H1 (cell line): ENCODE data around the gene EEIG1. TPM values are rescaled to one million over a fixed set of nuclear protein-coding genes. Genes with fewer than 3 reads are reported as not detected.

ENCODE experiments used
- CTCF ChIA-PET: fragments of 300-600 bp; sonication (Branson Sonifier 250); formaldehyde crosslinking; loops from one replicate; lab custom pipeline; 2021; ENCODE audit not compliant: partially characterized antibody; lab: Charles Lee
- POLR2A ChIA-PET: fragments of 300-600 bp; sonication (Branson Sonifier 250); formaldehyde crosslinking; loops from one replicate; lab custom pipeline; 2021; ENCODE audit warnings: inconsistent platforms; ENCODE audit not compliant: partially characterized antibody; lab: Charles Lee
- DNase-seq, 2 experiments: peaks; one replicate each; pipeline versions ENCODE4 v3.0.0 to v3.0.0-alpha.2; 2010 to 2022; ENCODE audit warnings: low spot score in 2 of 2, low read depth in 1 of 2, mixed read lengths in 1 of 2
- FAIRE-seq: peaks from 2 replicates; lab custom pipeline; 2011; peaks lifted over from hg19 to GRCh38; lab: Jason Lieb, UNC
- H2AFZ ChIP-seq: 2 replicates; pipeline ENCODE4 v1.8.1; 2012; ENCODE audit warnings: low read length, inconsistent platforms
- H2AK5ac ChIP-seq: 2 replicates; pipeline ENCODE4 v1.6.1; 2013; ENCODE audit warnings: low read depth, low read length
- H2BK120ac ChIP-seq: replicated peaks from 2 replicates; pipeline ENCODE3; 2013; ENCODE audit warnings: low read depth, low read length, inconsistent platforms
- H2BK12ac ChIP-seq: 2 replicates; pipeline ENCODE4 v1.6.1; 2013; ENCODE audit warnings: low read depth, low read length
- H2BK15ac ChIP-seq: 2 replicates; pipeline ENCODE4 v1.6.1; 2013; ENCODE audit warnings: low read length
- H2BK20ac ChIP-seq: 2 replicates; pipeline ENCODE4 v1.6.1; 2013; ENCODE audit warnings: low read length
- H2BK5ac ChIP-seq: 2 replicates; pipeline ENCODE4 v1.6.1; 2013; ENCODE audit warnings: low read depth, low read length
- H3K14ac ChIP-seq: 2 replicates; pipeline ENCODE4 v1.6.1; 2013; ENCODE audit warnings: inconsistent platforms; ENCODE audit not compliant: insufficient read length
- H3K18ac ChIP-seq: 2 replicates; pipeline ENCODE4 v1.6.1; 2013; ENCODE audit warnings: low read length; ENCODE audit errors: extremely low read depth
- H3K23ac ChIP-seq: 2 replicates; pipeline ENCODE4 v1.6.1; 2013; ENCODE audit warnings: inconsistent platforms; ENCODE audit not compliant: insufficient read length
- H3K23me2 ChIP-seq: 2 replicates; pipeline ENCODE4 v1.6.1; 2013; ENCODE audit warnings: low read depth, low read length
- H3K27ac ChIP-seq: 2 replicates; pipeline ENCODE4 v1.6.1; 2011; ENCODE audit warnings: low read depth, low read length, inconsistent platforms
- H3K27me3 ChIP-seq, 4 experiments: replicated peaks in 1 of 4; 1 replicate in 1 of 4; 2 replicates in 3 of 4; pipeline versions ENCODE4 v1.6.1 to v1.8.1; 2011 to 2013; ENCODE audit warnings: low read length in 3 of 4, mild to moderate bottlenecking in 3 of 4, inconsistent platforms in 2 of 4, mixed read lengths in 2 of 4, moderate library complexity in 1 of 4; ENCODE audit not compliant: control insufficient read depth in 3 of 4, insufficient read depth in 3 of 4; ENCODE audit errors: extremely low read depth in 1 of 4
- H3K36me3 ChIP-seq, 4 experiments: 2 replicates each; pipeline versions ENCODE4 v1.6.1 to v1.8.1; 2011 to 2013; ENCODE audit warnings: mild to moderate bottlenecking in 4 of 4, low read length in 3 of 4, moderate library complexity in 2 of 4, control low read depth in 1 of 4, inconsistent platforms in 1 of 4; ENCODE audit not compliant: insufficient read depth in 4 of 4, control insufficient read depth in 2 of 4
- H3K4ac ChIP-seq: replicated peaks from 2 replicates; pipeline ENCODE3; 2013; ENCODE audit warnings: low read length, low read depth, mixed read lengths, inconsistent platforms; ENCODE audit not compliant: insufficient read length
- H3K4me1 ChIP-seq, 4 experiments: replicated peaks in 1 of 4; 1 replicate in 1 of 4; 2 replicates in 3 of 4; pipeline versions ENCODE4 v1.6.1 to v1.8.1; 2011 to 2013; ENCODE audit warnings: low read length in 3 of 4, inconsistent platforms in 2 of 4, mixed read lengths in 1 of 4; ENCODE audit not compliant: insufficient read depth in 4 of 4, control insufficient read depth in 3 of 4
- H3K4me2 ChIP-seq, 2 experiments: 2 replicates each; pipeline versions ENCODE4 v1.6.1 to v1.8.1; 2011 to 2013; ENCODE audit warnings: low read depth in 2 of 2, low read length in 2 of 2, control low read depth in 1 of 2, inconsistent platforms in 1 of 2, mild to moderate bottlenecking in 1 of 2; ENCODE audit not compliant: insufficient read depth in 1 of 2
- H3K4me3 ChIP-seq, 4 experiments: fragments of 200-600, 300-600 bp in 1 of 4; sonication (generic), shearing (Covaris generic), sonication (Bioruptor Twin) in 1 of 4; 2 replicates each; pipeline versions ENCODE4 v1.5.1 to v1.8.1; 2011 to 2016; ENCODE audit warnings: low read length in 4 of 4, low read depth in 3 of 4, control low read depth in 2 of 4, inconsistent platforms in 2 of 4, mild to moderate bottlenecking in 2 of 4, mixed read lengths in 1 of 4, moderate library complexity in 1 of 4; ENCODE audit not compliant: insufficient read depth in 2 of 4; ENCODE audit errors: extremely low read depth in 1 of 4
- H3K56ac ChIP-seq: replicated peaks from 2 replicates; pipeline ENCODE3; 2013; ENCODE audit warnings: low read depth, mild to moderate bottlenecking, mixed read lengths, low read length, inconsistent platforms; ENCODE audit not compliant: insufficient read length
- H3K79me1 ChIP-seq: 2 replicates; pipeline ENCODE4 v1.6.1; 2013; ENCODE audit warnings: low read depth, low read length, control low read depth
- H3K79me2 ChIP-seq, 2 experiments: 2 replicates each; pipeline versions ENCODE4 v1.6.1 to v1.8.1; 2012 to 2013; ENCODE audit warnings: low read length in 2 of 2, mild to moderate bottlenecking in 2 of 2, inconsistent platforms in 1 of 2; ENCODE audit not compliant: insufficient read depth in 2 of 2, control insufficient read depth in 1 of 2
- H3K9ac ChIP-seq, 4 experiments: replicated peaks in 1 of 4; 1 replicate in 1 of 4; 2 replicates in 3 of 4; pipeline versions ENCODE4 v1.6.1 to v1.8.1; 2011 to 2013; ENCODE audit warnings: low read depth in 3 of 4, low read length in 3 of 4, control low read depth in 2 of 4, mild to moderate bottlenecking in 2 of 4, moderate library complexity in 2 of 4, inconsistent platforms in 1 of 4; ENCODE audit errors: extremely low read depth in 1 of 4
- H3K9me3 ChIP-seq, 2 experiments: 2 replicates each; pipeline versions ENCODE4 v1.6.1 to v1.8.1; 2012 to 2013; ENCODE audit warnings: mild to moderate bottlenecking in 2 of 2, moderate library complexity in 2 of 2, control low read depth in 1 of 2, inconsistent platforms in 1 of 2, low read depth in 1 of 2, low read length in 1 of 2, mixed read lengths in 1 of 2; ENCODE audit not compliant: insufficient read depth in 2 of 2
- H4K20me1 ChIP-seq, 2 experiments: replicated peaks in 1 of 2; 2 replicates each; pipeline versions ENCODE3 to v1.8.1; 2011 to 2013; ENCODE audit warnings: inconsistent platforms in 2 of 2, low read length in 2 of 2, mild to moderate bottlenecking in 1 of 2; ENCODE audit not compliant: insufficient read depth in 2 of 2, control insufficient read depth in 1 of 2
- H4K5ac ChIP-seq: 2 replicates; pipeline ENCODE4 v1.6.1; 2013; ENCODE audit warnings: low read length, low read depth, mixed read lengths, inconsistent platforms; ENCODE audit not compliant: insufficient read length
- H4K8ac ChIP-seq: 2 replicates; pipeline ENCODE4 v1.8.0; 2013; ENCODE audit warnings: mild to moderate bottlenecking, moderate library complexity, low read length, inconsistent platforms; ENCODE audit not compliant: insufficient read depth; ENCODE audit errors: extremely low read depth
- H4K91ac ChIP-seq: replicated peaks from 2 replicates; pipeline ENCODE3; 2013; ENCODE audit warnings: low read length, mixed read lengths, inconsistent platforms; ENCODE audit not compliant: insufficient read length
- EGR1 ChIP-seq: IDR thresholded peaks from 2 replicates; pipeline ENCODE4 v1.6.1; 2011; ENCODE audit warnings: low read depth, low read length, borderline replicate concordance
- KDM1A ChIP-seq: fragments of 200-600, 300-600 bp; sonication (generic); IDR thresholded peaks from 2 replicates; pipeline ENCODE4 v1.7.1; 2016; ENCODE audit warnings: mild to moderate bottlenecking, low read length, borderline replicate concordance
- POLR2AphosphoS5 ChIP-seq: IDR thresholded peaks from 2 replicates; pipeline ENCODE4 v1.6.1; 2011; ENCODE audit warnings: low read depth, low read length
- SIRT6 ChIP-seq: IDR thresholded peaks from one replicate; pipeline ENCODE4 v1.7.1; 2012; ENCODE audit warnings: low read length, inconsistent platforms
- WGBS, 2 experiments: shearing (Covaris generic) in 1 of 2; methylation state at CpG; one replicate each; pipeline versions ENCODE4 v1.1.6 to v1.1.7; 2013 to 2015; ENCODE audit warnings: low lambda C conversion rate in 2 of 2, mixed read lengths in 2 of 2, inconsistent platforms in 1 of 2, low coverage in 1 of 2, missing lambda C conversion rate in 1 of 2; ENCODE audit not compliant: insufficient replicate concordance in 2 of 2, insufficient coverage in 1 of 2, insufficient read length in 1 of 2; ENCODE audit errors: extremely low coverage in 1 of 2, missing lambda C conversion rate in 1 of 2; 5-methylcytosine and 5-hydroxymethylcytosine counted together
- polyA plus RNA-seq, 7 experiments: library from polyadenylated mRNA; depleted of rRNA in 3 of 7; stranded (reverse) in 5 of 7; unstranded in 2 of 7; fragments of >200 nt in 5 of 7; fragments of 200-250 nt in 2 of 7; gene quantifications; 1 replicate in 5 of 7; 2 replicates in 1 of 7; 4 replicates in 1 of 7; pipeline versions ENCODE4 v1.2.1 to v1.2.3, GENCODE V29; 2011 to 2013; ENCODE audit warnings: missing spikeins in 2 of 7, mixed read lengths in 2 of 7
- total RNA-seq: library from RNA; stranded (reverse); fragmentation: NEBNext Ultra II Directional; extraction: Animal tissue kit (Norgen Biotek cat#: 25700); gene quantifications from 2 replicates; pipeline ENCODE4 v1.2.1, GENCODE V29; 2021

Gene EEIG1
- total and polyA plus RNA-seq, 2 of the 8 experiments (the other 6 are each of a cell fraction or from before 2014, with no cell fraction given): 29.8 to 50.8 TPM

DNA sequence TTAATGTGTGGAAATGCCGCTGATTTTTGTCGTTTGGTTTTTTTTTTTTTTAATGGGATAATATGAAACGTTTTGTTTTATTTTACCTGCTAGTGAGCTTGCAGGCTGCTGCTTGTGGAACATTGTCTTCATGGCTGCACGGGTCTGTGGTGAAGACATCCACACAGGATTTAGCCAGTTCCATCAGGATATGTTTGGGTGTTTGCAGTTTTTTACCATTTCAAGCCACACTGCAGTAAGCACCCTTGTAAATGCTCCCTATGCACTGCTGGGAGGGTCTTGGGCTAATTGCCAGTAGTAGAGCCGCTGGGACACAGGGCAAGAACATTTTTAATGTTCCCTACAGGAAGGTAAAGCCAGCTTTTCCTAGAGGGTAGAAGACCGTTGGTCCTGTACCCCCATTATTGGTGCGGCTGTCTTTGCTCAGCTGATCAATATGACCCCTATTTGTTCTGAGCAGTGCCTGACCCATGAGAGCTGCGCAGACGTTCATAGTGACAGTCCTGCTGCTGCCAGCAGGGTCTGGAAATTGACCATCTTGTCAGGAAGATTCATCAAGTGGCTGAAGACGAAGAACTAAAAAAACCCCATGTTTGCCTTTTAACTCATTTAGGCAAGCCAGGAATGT, 20.5 kb upstream of the EEIG1 start:
- no peak overlapping the region for H2BK120ac ChIP-seq
- no peak overlapping the region for H2BK20ac ChIP-seq
- H2BK12ac ChIP-seq: peak overlapping the region; percentile 77
- H2AFZ ChIP-seq: peak overlapping the region; percentile 82
- H3K18ac ChIP-seq: no peak overlapping the region
- H3K9ac ChIP-seq: no peak overlapping the region; a peak in 1 of 7 replicates
- no peak overlapping the region for H3K4ac ChIP-seq
- H3K23ac ChIP-seq: no peak overlapping the region
- H2BK5ac ChIP-seq: peak overlapping the region; percentile 10; the same call in 1 of the 2 replicates
- no peak overlapping the region for H4K91ac ChIP-seq
- peaks cover 0 to 7% (median 4%) of the 10 kb centered on the region in 4 experiments; a peak in 3 of 7 replicates for H3K4me1 ChIP-seq
- H3K79me1 ChIP-seq: no peaks in the 10 kb centered on the region; the same call in 1 of the 2 replicates
- H3K4me3 ChIP-seq: no peak overlapping the region
- no peak overlapping the region for H3K27ac ChIP-seq
- H3K36me3 ChIP-seq: no peaks in the 10 kb centered on the region
- 85% methylated on average over 10 of the region's 10 CpGs; no CpG with 5 or more reads in 1 of the 2 experiments for WGBS, 2 experiments
- CTCF ChIA-PET: interaction anchor here (0.6 to 1.8 kb wide), 7 partner anchors 20 to 97 kb away, joined by 3 to 8 read pairs (median 5); no protein-coding TSS in a partner anchor
- no peak for DNase-seq
- no peak overlapping the region for H2AK5ac ChIP-seq
- H3K56ac ChIP-seq: no peak overlapping the region
- H3K4me2 ChIP-seq: no peak overlapping the region
- no peak overlapping the region for H4K8ac ChIP-seq
- no peaks in the 10 kb centered on the region for H4K20me1 ChIP-seq
- no peak overlapping the region for H3K14ac ChIP-seq
- POLR2A ChIA-PET: interaction anchor here (1.7 kb wide), 1 partner anchor 21 kb away, joined by 9 read pairs; the partner anchor contains the start of gene EEIG1
- no peak overlapping the region for H2BK15ac ChIP-seq
- TF ChIP-seq EGR1: no peak
- TF ChIP-seq POLR2AphosphoS5: no peak
- TF ChIP-seq KDM1A: no peak
- no peak for TF ChIP-seq SIRT6
- TF ChIP-seq, all 59 proteins: peak for 0
- no peak for FAIRE-seq
- no peak overlapping the region for H4K5ac ChIP-seq
- H3K79me2 ChIP-seq: no peaks in the 10 kb centered on the region
- no peaks in the 10 kb centered on the region for H3K9me3 ChIP-seq
- no peaks in the 10 kb centered on the region for H3K23me2 ChIP-seq
- no peaks in the 10 kb centered on the region for H3K27me3 ChIP-seq
